SK-N-MC (cell line): Measurements from ENCODE around the gene RHOT2.

Experiments used
- EZH2 ChIP-seq: fragments of 200-600 bp; sonication (generic); IDR thresholded peaks from one replicate; pipeline ENCODE4 v1.6.1; 2017; ENCODE audit warnings: antibody characterized with exemption
- FOXP2 ChIP-seq: optimal IDR thresholded peaks from 2 replicates; pipeline ENCODE3; 2011; ENCODE audit warnings: mild to moderate bottlenecking, moderate library complexity; ENCODE audit not compliant: insufficient read depth; ENCODE audit errors: extremely low read length, control extremely low read depth
- POLR2AphosphoS5 ChIP-seq: IDR thresholded peaks from 2 replicates; pipeline ENCODE4 v1.6.1; 2012; ENCODE audit warnings: mild to moderate bottlenecking, low read depth, low read length, borderline replicate concordance

DNA sequence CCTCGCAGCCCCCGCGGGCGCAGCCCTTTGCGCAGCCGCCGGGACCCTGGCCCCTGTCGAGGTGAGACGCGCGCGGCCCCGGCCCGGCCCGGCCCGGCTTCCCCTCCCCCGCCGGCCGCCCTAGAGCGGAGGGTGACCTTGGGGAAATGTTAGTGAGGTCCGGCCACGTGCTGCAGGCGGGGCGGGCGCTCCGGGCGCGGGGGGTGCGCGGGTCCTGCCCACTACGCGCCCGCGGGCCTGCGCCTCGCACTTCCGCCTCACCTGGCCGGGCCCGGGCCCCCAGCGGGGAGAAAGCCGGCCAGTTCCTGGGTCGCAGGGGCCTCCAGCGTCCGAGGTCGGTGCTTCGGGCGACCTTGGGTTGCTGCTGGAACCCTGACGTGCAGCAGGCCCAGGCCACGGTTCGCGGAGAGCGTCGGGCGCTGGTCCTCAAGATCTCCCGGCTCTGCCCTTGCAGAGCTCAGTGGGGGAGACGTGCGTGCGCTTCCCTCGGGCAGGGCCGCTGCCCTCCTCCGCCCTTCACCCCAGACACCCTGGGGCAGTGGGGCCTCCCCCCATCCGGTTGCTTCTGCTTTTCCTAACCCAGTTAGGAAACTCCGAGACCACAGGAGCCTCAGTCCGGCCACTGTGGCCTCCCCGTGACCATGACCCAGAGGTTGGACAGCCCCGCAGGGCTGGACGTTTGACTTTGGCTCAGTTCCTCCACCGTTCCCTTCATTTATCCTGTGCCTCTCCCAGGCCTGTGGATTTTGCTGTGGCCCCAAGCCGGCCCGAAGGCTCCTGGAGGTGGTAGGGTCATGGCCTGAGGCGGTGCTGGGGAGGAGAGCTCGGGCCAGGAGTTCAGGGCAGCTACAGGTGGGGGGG, 25.5 kb upstream of the RHOT2 start:
- TF ChIP-seq POLR2AphosphoS5 (no peak; the same call in 1 of the 2 replicates), EZH2 (no peak), FOXP2 (no peak)
